HFFc6 (cell line): ENCODE results near the gene VSNL1. TPM values are rescaled to one million over a fixed set of nuclear protein-coding genes. Genes with fewer than 3 reads are reported as not detected.

Source experiments
- DNase-seq: peaks from one replicate; pipeline ENCODE4 v3.0.0-alpha.2; 2018
- H3K27ac Mint-ChIP-seq: 2 replicates; pipeline ENCODE4 v1.8.0; 2020; ENCODE audit warnings: mild to moderate bottlenecking, mixed read lengths
- H3K27me3 Mint-ChIP-seq: 2 replicates; pipeline ENCODE4 v1.8.0; 2021; ENCODE audit warnings: mild to moderate bottlenecking, moderate library complexity, mixed read lengths; ENCODE audit not compliant: insufficient read depth
- H3K36me3 Mint-ChIP-seq: 2 replicates; pipeline ENCODE4 v1.8.0; 2021; ENCODE audit warnings: low read depth, mixed read lengths
- H3K4me1 Mint-ChIP-seq: 2 replicates; pipeline ENCODE4 v1.8.0; 2020; ENCODE audit warnings: low read depth, mixed read lengths
- H3K4me3 Mint-ChIP-seq: 2 replicates; pipeline ENCODE4 v1.8.0; 2020; ENCODE audit warnings: mild to moderate bottlenecking, moderate library complexity, mixed read lengths
- H3K9me3 Mint-ChIP-seq: 2 replicates; pipeline ENCODE4 v1.8.0; 2020; ENCODE audit warnings: mild to moderate bottlenecking, mixed read lengths
- total RNA-seq, 6 experiments: library from RNA; stranded (reverse); fragmentation: NEBNext Ultra II Directional; extraction: Animal tissue kit (Norgen Biotek cat#: 25700); gene quantifications; 2 replicates in 1 of 6; 3 replicates in 5 of 6; pipeline ENCODE4 v1.2.3, GENCODE V29; 2021
- TF ChIP-seq, protein P1 (sequence below): fragments of 200-600 bp; sonication (generic); IDR thresholded peaks from 2 replicates; pipeline ENCODE4 v1.5.0; 2021; ENCODE audit warnings: antibody characterized with exemption, mild to moderate bottlenecking

The VSNL1 gene
- total RNA-seq, 6 experiments from 2014 or later: not detected

DNA sequence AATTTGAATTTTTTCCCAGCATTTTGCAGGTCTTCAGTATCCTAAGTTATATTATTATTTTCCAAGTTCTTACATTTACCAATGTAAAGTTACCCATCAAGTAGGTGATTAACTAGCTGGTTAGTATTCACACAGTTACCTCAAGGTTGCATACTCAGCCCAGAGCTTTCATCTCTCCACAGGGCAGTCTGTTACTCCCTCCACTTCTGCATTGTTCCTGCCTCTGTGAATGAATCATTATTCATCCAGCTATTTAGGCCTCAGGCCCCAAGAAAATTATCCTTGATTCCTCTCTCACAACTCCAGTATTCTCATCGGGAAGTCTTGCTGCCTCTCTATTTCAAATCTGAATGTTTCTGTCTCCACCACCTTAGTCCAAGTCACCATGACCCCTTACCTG, 121.0 kb downstream of the VSNL1 start:
- no peaks in the 10 kb centered on the region for H3K9me3 Mint-ChIP-seq
- peak; percentile 20 for DNase-seq

DNA sequence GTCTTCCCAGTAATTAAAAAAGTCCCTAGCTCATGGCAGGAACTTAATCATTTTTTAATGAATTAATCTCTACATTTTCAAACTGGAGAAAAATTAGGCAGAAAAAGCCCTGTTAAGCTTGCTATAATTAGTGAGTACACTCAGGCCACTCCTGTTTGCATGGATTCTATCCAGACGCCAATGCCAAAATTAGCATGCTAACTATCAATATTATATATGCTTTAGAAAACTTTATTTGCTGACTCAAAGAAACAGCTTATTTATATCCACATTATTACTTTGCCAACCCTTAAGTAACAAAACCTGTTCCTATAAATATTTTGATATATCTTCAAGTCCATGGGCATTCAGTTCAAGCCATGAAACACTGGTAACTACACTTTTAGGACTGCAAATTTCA, 122.2 kb downstream of the VSNL1 start:
- Mint-ChIP-seq H3K27ac (no peak overlapping the region), H3K9me3 (no peaks in the 10 kb centered on the region), H3K4me3 (no peak overlapping the region), H3K27me3 (no peaks in the 10 kb centered on the region), H3K36me3 (peaks cover 9% of the 10 kb centered on the region; the same call in 1 of the 2 replicates), H3K4me1 (peaks cover 26% of the 10 kb centered on the region)
- TF ChIP-seq, protein P1, sequence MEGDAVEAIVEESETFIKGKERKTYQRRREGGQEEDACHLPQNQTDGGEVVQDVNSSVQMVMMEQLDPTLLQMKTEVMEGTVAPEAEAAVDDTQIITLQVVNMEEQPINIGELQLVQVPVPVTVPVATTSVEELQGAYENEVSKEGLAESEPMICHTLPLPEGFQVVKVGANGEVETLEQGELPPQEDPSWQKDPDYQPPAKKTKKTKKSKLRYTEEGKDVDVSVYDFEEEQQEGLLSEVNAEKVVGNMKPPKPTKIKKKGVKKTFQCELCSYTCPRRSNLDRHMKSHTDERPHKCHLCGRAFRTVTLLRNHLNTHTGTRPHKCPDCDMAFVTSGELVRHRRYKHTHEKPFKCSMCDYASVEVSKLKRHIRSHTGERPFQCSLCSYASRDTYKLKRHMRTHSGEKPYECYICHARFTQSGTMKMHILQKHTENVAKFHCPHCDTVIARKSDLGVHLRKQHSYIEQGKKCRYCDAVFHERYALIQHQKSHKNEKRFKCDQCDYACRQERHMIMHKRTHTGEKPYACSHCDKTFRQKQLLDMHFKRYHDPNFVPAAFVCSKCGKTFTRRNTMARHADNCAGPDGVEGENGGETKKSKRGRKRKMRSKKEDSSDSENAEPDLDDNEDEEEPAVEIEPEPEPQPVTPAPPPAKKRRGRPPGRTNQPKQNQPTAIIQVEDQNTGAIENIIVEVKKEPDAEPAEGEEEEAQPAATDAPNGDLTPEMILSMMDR: no peak
- DNase-seq: no peak

More for the DNA sequence above, 121.0 kb downstream of the VSNL1 start:
- Mint-ChIP-seq H3K4me3 (no peak overlapping the region), H3K4me1 (peaks cover 26% of the 10 kb centered on the region), H3K36me3 (peaks cover 9% of the 10 kb centered on the region; the same call in 1 of the 2 replicates), H3K27ac (peak overlapping the region; percentile 3), H3K27me3 (no peaks in the 10 kb centered on the region)
- TF ChIP-seq, protein P1: no peak

DNA sequence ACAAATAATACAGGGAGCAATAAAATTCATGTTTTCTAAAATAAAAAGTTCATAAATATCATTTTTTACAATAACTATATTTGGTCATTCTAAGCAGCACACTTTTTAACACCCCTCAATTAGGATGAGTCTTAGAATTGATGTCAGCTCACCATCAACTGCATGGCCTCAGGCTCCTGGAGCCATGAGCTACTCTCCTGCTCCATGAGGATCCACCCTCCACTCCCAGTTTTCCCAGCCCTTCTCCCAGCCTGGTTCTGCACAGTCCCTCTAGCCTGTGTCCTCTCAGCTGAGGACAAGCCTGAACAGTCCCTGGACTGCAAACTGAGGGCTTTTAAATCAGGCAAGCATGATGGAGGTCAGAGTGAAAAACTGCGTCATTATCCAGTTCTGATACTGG, 124.0 kb downstream of the VSNL1 start:
- Mint-ChIP-seq H3K36me3 (peaks cover 14% of the 10 kb centered on the region), H3K4me3 (no peak overlapping the region), H3K9me3 (no peaks in the 10 kb centered on the region), H3K27me3 (no peaks in the 10 kb centered on the region), H3K27ac (no peak overlapping the region), H3K4me1 (peaks cover 25% of the 10 kb centered on the region)
- TF ChIP-seq, protein P1: no peak
- DNase-seq: no peak

DNA sequence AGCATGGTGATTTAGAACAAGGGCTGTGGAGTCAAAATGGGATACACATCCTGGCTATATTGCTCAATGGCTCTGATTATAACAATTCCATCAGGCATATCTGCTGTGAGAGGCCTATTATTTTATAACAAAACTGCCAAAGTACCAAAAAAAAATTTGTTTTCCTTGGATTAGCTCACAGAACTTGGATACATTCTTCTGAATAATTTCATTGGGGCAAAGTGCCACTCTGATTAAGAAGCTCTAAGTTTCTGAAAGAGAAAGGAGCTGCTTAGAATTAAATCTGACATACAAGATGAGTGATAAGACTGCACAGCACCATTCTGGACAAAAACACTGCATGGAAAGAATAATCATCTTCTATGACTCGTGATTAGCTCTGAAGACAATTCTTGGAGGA, 127.4 kb downstream of the VSNL1 start:
- H3K4me1 Mint-ChIP-seq: peaks cover 20% of the 10 kb centered on the region
- H3K36me3 Mint-ChIP-seq: peaks cover 14% of the 10 kb centered on the region
- H3K9me3 Mint-ChIP-seq: no peaks in the 10 kb centered on the region
- TF ChIP-seq, protein P1: no peak
- H3K4me3 Mint-ChIP-seq: no peak overlapping the region
- H3K27me3 Mint-ChIP-seq: no peaks in the 10 kb centered on the region
- H3K27ac Mint-ChIP-seq: peak overlapping the region; percentile 20; the same call in 1 of the 2 replicates
- peak; percentile 22 for DNase-seq

DNA sequence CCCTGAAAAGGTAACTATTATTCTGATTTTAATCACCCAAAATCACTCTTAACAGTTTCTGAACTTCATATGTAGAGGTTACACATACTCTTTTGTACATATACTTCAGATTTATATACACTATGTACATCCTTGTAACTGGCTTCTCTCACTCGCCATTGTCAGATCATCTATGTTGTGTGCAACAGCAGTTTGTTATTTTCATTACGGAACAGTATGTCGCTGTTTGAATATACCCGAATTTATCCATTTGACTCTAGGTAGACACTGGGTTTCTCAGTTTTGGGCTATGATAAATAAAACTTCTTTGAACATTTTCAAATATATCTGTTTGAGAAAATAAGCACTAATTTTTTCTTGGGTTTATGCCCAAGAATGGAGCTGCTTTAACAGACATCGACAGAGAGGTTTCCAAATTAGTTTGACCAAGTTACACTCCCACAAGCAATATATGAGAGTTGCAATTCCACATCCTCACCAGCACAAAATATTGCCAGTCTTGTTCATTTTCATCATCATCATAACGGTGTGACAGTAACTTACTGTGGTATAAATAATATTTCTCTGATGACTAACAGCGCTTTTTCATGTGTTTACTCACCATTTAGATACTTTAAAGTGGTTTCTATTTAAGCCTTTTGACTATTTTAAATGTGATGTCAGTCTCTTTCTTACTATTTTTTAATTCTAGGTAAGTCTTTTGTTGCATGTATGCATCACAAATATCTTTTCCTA, 132.3 kb downstream of the VSNL1 start:
- Mint-ChIP-seq H3K27me3 (no peaks in the 10 kb centered on the region), H3K9me3 (no peaks in the 10 kb centered on the region), H3K4me3 (no peak overlapping the region), H3K27ac (peak overlapping the region; percentile 60), H3K36me3 (peaks cover 27% of the 10 kb centered on the region), H3K4me1 (peaks cover 44% of the 10 kb centered on the region)
- peak; percentile 77 for DNase-seq
- TF ChIP-seq, protein P1: peak; percentile 33
